Panc1 (cell line): Measurements from ENCODE around the gene RUNX1. TPM values are rescaled to one million over a fixed set of nuclear protein-coding genes. Genes with fewer than 3 reads are reported as not detected.

ENCODE experiments used
- ATAC-seq: fragments of 200-7000 bp; cut with Tn5 transposase; 2 replicates; pipeline ENCODE4 v1.9.1; 2020; ENCODE audit warnings: mild to moderate bottlenecking, moderate library complexity
- BruUV-seq: library from RNA; stranded (reverse); fragments of 400-500 nt; replicated peaks from 2 replicates; lab custom pipeline; 2021; lab: Mats Ljungman, UMichigan
- CTCF ChIA-PET: fragments of 300-600 bp; sonication (Branson Sonifier 250); formaldehyde crosslinking; loops from one replicate; lab custom pipeline; 2022; ENCODE audit warnings: antibody characterized with exemption; lab: Charles Lee
- POLR2A ChIA-PET: fragments of 300-600 bp; sonication (Branson Sonifier 250); formaldehyde crosslinking; loops from one replicate; lab custom pipeline; 2022; ENCODE audit warnings: antibody characterized with exemption; lab: Charles Lee
- DNase-seq: peaks from one replicate; pipeline ENCODE4 v3.0.0-alpha.2; 2010; ENCODE audit warnings: low read depth, low spot score
- H3K27ac ChIP-seq: 2 replicates; pipeline ENCODE4 v1.5.1; 2011; ENCODE audit warnings: mild to moderate bottlenecking, low read length, inconsistent platforms
- H3K27me3 ChIP-seq: fragments of 200-500 bp; sonication (Bioruptor generic); 2 replicates; pipeline ENCODE4 v1.6.0; 2014; ENCODE audit warnings: low read length, inconsistent platforms; ENCODE audit not compliant: control insufficient read depth, insufficient read depth
- H3K36me3 ChIP-seq: fragments of 200-500 bp; sonication (Bioruptor generic); 2 replicates; pipeline ENCODE4 v1.5.1; 2014; ENCODE audit warnings: inconsistent platforms, mild to moderate bottlenecking, low read length, moderate library complexity; ENCODE audit not compliant: control insufficient read depth, insufficient read depth
- H3K4me1 ChIP-seq: 2 replicates; pipeline ENCODE4 v1.5.1; 2011; ENCODE audit warnings: inconsistent platforms, mild to moderate bottlenecking, low read length, moderate library complexity; ENCODE audit not compliant: control insufficient read depth, insufficient read depth
- H3K4me3 ChIP-seq, 2 experiments: 2 replicates each; pipeline ENCODE4 v1.5.1; 2011 to 2012; ENCODE audit warnings: low read depth in 2 of 2, low read length in 2 of 2, mild to moderate bottlenecking in 2 of 2, inconsistent platforms in 1 of 2, moderate library complexity in 1 of 2
- H3K9me3 ChIP-seq: fragments of 200-500 bp; sonication (Bioruptor generic); 2 replicates; pipeline ENCODE4 v1.5.1; 2014; ENCODE audit warnings: low read depth, mild to moderate bottlenecking, inconsistent platforms, low read length, moderate library complexity; ENCODE audit not compliant: control insufficient read depth, insufficient read depth
- POLR2AphosphoS5 ChIP-seq: IDR thresholded peaks from 2 replicates; pipeline ENCODE4 v1.6.1; 2012; ENCODE audit warnings: mild to moderate bottlenecking, low read depth, low read length, moderate library complexity
- SIN3A ChIP-seq: IDR thresholded peaks from 2 replicates; pipeline ENCODE4 v1.6.1; 2012; ENCODE audit warnings: low read depth, mild to moderate bottlenecking, low read length, moderate library complexity, borderline replicate concordance; ENCODE audit not compliant: insufficient read depth
- TCF7L2 ChIP-seq: IDR thresholded peaks from 2 replicates; pipeline ENCODE4 v1.6.1; 2011; ENCODE audit warnings: mild to moderate bottlenecking, low read depth, low read length, inconsistent platforms
- in situ Hi-C: cut with HindIII; loops from 2 replicates; pipeline ENCODE4 v1.10.0; 2016; ENCODE audit warnings: low sequenced_read_pairs, low pct_unique_long_range_greater_than_20kb
- intact Hi-C: fragments of 100-400 bp; cut with micrococcal nuclease; formaldehyde crosslinking; loops from one replicate; pipeline ENCODE4 v1.10.0; 2022; ENCODE audit not compliant: unreplicated experiment
- total RNA-seq: library from RNA; stranded (reverse); gene quantifications from one replicate; pipeline ENCODE4 v1.2.1, GENCODE V29; 2021; ENCODE audit not compliant: unreplicated experiment
- TF ChIP-seq, protein P1 (sequence below), 2 experiments: IDR thresholded peaks; 2 replicates each; pipeline ENCODE4 v1.6.1; 2011 to 2012; ENCODE audit warnings: low read depth in 2 of 2, control low read depth in 1 of 2, low read length in 1 of 2, mild to moderate bottlenecking in 1 of 2, moderate library complexity in 1 of 2; ENCODE audit not compliant: insufficient read depth in 1 of 2
- TF ChIP-seq, protein P2 (sequence below): fragments of 450-650 bp; IDR thresholded peaks from 2 replicates; pipeline ENCODE4 v1.5.1; 2017; ENCODE audit warnings: mild to moderate bottlenecking

Gene RUNX1
- total RNA-seq, 1 experiment from 2014 or later: 22.4 TPM

DNA sequence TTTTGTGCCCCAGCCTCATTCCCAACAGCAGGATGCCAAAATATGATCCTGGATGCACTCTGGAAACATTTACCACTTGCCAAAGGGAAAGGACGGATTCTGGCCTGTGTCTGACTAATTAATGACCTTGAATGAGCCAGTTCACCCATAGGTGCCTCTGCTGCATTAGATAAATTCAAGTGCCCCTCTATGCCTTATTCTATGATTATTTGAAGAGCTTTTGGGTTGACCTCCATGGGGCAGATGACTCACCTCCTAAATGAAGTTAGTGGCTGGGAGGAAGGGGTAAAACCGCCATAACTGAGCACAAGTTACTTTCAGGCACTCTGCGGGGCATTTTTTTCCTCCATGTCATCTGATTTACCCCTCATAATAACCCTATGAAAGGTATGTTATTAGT, 282.2 kb downstream of the RUNX1 start:
- ATAC-seq (no peak), DNase-seq (no peak)
- BruUV-seq: no TSS peak
- ChIA-PET POLR2A (no interaction called here), CTCF (no interaction called here)
- intact Hi-C loops: no loop called here
- Histone ChIP-seq H3K27ac (no peak overlapping the region), H3K36me3 (no peaks in the 10 kb centered on the region), H3K9me3 (no peaks in the 10 kb centered on the region), H3K4me1 (no peaks in the 10 kb centered on the region), H3K4me3 (no peak overlapping the region), H3K27me3 (no peaks in the 10 kb centered on the region)
- no peak for TF ChIP-seq SIN3A
- TF ChIP-seq, protein P1, sequence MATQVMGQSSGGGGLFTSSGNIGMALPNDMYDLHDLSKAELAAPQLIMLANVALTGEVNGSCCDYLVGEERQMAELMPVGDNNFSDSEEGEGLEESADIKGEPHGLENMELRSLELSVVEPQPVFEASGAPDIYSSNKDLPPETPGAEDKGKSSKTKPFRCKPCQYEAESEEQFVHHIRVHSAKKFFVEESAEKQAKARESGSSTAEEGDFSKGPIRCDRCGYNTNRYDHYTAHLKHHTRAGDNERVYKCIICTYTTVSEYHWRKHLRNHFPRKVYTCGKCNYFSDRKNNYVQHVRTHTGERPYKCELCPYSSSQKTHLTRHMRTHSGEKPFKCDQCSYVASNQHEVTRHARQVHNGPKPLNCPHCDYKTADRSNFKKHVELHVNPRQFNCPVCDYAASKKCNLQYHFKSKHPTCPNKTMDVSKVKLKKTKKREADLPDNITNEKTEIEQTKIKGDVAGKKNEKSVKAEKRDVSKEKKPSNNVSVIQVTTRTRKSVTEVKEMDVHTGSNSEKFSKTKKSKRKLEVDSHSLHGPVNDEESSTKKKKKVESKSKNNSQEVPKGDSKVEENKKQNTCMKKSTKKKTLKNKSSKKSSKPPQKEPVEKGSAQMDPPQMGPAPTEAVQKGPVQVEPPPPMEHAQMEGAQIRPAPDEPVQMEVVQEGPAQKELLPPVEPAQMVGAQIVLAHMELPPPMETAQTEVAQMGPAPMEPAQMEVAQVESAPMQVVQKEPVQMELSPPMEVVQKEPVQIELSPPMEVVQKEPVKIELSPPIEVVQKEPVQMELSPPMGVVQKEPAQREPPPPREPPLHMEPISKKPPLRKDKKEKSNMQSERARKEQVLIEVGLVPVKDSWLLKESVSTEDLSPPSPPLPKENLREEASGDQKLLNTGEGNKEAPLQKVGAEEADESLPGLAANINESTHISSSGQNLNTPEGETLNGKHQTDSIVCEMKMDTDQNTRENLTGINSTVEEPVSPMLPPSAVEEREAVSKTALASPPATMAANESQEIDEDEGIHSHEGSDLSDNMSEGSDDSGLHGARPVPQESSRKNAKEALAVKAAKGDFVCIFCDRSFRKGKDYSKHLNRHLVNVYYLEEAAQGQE (IDR thresholded peaks at IDR 0.05; ENCODE audit: insufficient read depth in 1 of 2, low read depth in 2 of 2, low read length in 1 of 2): no peak
- TF ChIP-seq POLR2AphosphoS5: no peak
- TF ChIP-seq TCF7L2: no peak
- TF ChIP-seq, protein P2, sequence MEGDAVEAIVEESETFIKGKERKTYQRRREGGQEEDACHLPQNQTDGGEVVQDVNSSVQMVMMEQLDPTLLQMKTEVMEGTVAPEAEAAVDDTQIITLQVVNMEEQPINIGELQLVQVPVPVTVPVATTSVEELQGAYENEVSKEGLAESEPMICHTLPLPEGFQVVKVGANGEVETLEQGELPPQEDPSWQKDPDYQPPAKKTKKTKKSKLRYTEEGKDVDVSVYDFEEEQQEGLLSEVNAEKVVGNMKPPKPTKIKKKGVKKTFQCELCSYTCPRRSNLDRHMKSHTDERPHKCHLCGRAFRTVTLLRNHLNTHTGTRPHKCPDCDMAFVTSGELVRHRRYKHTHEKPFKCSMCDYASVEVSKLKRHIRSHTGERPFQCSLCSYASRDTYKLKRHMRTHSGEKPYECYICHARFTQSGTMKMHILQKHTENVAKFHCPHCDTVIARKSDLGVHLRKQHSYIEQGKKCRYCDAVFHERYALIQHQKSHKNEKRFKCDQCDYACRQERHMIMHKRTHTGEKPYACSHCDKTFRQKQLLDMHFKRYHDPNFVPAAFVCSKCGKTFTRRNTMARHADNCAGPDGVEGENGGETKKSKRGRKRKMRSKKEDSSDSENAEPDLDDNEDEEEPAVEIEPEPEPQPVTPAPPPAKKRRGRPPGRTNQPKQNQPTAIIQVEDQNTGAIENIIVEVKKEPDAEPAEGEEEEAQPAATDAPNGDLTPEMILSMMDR: no peak
- in situ Hi-C loops: no loop called here

GRCh38 chr21:34765619-34766018, 283.5 kb downstream of the RUNX1 start:
- CTCF ChIA-PET: interaction anchor here (1.1 kb wide), 1 partner anchor 20 kb away, joined by 3 read pairs; no protein-coding TSS in a partner anchor

More at GRCh38 chr21:34765619-34766018, 283.5 kb downstream of the RUNX1 start:
- BruUV-seq: no TSS peak
- H3K4me3 ChIP-seq: no peak overlapping the region
- intact Hi-C loops (no loop called here), in situ Hi-C loops (no loop called here)
- no peaks in the 10 kb centered on the region for H3K27me3 ChIP-seq
- TF ChIP-seq SIN3A: no peak
- no peak for TF ChIP-seq POLR2AphosphoS5
- TF ChIP-seq, protein P2: no peak
- no peak for TF ChIP-seq TCF7L2
- TF ChIP-seq, protein P1 (IDR thresholded peaks at IDR 0.05; ENCODE audit: insufficient read depth in 1 of 2, low read depth in 2 of 2, low read length in 1 of 2): no peak
- H3K4me1 ChIP-seq: no peaks in the 10 kb centered on the region
- POLR2A ChIA-PET: no interaction called here
- no peak for ATAC-seq
- no peak for DNase-seq
- H3K27ac ChIP-seq: no peak overlapping the region
- no peaks in the 10 kb centered on the region for H3K9me3 ChIP-seq
- no peaks in the 10 kb centered on the region for H3K36me3 ChIP-seq
